ENCODE results near the gene BCL11A.

Gene BCL11A

DNA sequence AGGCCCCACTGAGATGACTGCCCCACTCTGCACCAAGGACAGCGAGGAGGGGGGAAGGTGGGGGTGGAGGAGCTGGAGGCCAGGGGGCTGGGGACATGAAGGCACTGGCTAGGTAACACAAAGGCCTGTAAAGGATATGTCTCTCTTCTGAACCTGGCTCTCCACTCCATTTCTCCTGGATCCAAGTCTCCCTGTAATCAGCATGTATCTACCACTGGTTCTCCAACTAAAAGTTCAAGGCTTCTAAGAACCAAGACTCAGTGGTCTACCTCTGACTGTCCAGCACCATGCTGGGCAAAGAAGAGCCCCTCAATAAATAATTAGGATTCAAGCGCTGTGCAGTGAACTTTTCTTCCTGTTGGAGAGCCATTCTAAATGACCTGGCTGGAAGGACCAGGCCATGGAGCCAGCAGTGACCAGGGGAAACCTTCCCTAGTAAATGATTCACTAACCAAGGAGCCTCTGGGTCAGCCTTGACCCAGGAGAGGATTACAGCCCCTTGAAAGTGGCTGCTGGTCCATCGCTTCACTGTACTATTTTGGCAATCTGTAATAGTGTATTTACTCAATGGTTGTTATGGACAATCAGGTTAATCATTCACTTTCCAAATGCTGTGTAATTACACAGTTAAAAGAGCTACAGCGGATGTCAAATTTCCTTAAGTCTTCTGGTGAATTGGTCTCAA is 73.2 kb downstream of the BCL11A start:
- no peak for DNase-seq

DNA sequence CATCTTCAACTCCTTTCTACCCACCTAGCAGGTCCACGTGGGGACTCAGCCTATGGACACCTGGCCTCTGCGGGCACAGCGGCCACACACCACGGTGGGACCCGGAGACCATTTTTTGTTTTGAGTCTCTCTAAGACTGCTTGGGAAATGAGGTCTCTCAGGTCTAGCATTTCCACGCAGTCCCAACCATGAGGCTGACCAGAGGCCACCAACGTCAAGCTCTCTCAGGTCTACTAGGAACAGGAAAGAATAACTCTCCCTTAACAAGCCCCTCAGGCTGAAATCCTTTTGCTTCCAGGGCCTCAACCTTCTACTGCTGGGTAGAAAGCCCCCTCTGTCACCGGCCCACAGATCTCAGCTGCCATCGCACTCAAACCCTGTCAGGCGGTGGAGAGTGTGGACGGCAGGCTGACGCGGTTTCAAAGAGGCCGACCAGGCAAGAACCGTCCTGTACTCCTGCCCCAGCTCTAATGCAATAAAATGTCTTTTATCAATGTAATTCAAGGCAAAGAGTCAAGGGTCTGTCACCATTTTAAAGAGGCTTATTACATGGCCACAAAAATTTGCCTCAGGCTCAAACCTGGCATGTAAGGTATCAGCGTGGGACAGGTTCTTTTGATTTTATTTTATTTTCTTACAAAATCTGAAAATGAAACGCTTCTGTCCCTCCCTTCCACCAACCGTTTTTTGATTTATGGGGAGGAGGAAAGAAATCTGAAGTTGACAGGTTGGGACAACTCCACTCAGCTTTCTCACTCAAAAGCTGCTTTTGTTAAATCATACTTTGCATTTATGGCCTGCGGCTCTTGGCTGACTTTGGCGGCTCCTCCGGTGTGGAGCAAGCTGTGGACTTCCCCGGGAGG is 74.0 kb downstream of the BCL11A start:
- DNase-seq, result no peak

DNA sequence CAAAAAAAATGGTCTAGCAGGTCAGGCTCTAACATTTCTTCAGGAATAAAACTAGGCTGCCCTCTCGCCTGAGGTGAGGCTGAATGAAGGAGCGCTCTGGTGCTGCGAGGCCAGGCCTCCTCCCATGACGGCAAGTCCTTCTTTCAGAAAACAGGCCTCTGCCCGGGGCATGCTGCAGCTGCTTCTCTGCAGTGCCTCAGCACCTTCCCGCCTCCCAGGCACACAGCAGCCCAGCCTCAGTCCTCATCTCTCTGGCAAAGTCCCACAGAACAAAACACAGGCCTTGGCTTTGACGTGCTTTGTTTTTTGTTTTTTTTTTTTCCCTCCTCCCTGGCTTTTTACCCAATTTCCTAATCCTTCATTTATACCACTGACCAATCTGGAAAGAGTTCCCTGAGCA is 74.8 kb downstream of the BCL11A start:
- no peak for DNase-seq

DNA sequence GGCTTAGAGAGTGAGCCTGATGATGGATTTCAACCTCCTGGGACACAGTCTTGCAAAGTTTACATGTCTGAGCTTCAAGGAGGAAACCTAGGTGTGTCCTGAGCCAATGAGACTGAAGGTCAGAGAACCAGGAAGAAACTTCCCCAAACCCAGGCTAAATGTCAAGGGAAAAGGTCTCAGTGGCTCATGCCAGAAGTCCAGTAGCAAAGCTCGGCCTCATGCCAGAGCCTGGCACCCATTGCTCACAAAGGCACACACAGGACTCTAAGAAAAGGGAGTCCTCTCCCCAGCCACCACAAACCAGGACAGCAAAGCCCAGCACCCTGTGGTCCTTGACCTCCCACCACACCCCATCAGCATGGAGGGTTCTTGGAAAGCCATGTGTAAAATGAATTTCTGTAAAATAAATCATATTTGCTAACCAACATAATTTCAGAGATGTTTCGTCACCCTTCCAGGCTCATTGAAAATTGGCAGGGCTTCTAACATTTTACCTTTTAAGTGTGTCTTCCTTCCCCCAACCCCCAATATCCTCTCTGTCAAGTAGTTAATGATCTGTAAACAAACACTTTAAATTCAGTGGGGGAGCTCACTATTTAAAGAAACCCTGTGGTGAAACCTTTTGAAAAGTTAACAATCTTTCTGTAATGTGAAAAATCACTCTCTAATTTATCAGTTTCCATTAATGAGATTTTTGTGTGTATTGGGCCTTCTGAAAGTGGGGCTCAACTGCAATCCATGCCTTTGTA is 77.1 kb downstream of the BCL11A start:
- no peak for DNase-seq

DNA sequence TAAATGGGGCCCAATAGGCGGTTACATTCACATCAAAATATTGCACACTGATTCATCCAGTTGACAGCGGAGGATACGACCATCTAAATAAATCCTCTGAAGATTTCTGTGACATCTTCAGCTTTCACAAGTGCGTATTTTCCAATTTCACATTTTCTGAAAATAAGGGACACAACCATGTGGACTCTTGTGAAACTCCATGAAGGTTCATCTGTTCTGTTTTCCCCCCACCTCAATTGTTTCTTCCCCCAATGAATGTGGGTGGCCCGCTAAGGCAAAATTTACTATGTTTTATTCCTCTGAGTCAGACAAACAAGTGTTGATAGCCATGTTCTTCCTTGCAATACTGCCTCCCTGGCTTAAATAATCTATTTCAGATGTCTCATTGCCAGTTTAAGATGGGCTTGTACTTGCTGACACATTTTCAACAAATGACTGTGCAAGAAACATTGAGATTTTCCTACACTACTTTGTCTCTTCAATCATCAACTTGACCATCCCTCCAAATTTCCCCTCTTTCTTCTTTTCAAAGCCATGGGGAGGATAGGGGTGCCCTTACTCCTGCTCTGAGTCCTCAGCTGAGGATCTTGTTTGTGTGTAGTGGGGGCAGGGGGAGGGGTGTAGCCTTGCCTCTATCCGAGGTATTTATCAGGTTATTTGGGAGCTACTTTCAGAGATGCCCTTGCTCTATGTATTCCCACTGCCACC is 78.2 kb downstream of the BCL11A start:
- DNase-seq, result no peak

DNA sequence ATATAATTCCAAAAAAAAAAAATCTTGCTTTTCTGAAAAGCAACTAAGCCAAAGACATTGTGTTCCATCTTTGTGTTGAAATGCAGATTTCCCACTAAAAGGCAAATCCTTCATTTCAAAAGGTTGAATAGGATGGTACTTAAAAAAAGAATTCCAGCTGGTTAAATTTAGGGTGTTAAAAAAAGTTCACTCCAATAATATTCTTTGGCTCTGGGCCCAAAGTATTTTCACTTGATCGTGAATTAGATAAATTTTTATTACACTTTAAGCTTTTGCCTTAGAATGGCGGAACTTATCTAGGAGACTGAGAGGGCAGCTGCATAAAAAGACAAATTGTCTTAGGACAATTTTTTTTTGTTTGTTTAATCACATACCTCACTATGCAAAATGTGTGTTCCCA is 79.2 kb downstream of the BCL11A start:
- DNase-seq, result no peak

DNA sequence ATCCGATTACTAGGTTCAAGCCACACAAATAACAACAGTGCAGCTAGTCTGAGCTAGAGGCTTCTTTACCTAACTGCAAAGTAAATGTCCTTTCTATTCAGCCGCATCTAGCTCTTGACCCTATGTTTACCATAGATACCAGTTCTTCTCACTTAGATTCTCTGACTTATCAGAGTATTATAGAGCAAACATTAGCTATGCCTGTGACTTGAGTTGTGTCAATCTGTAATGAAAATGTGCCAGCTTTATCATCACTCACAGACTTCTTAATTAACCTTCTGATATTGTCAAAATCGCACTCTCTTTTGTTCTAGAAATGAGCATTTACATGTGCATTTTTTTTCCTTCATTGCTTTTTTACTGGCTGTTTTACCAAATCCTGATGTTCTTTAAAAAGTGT is 79.9 kb downstream of the BCL11A start:
- no peak for DNase-seq

DNA sequence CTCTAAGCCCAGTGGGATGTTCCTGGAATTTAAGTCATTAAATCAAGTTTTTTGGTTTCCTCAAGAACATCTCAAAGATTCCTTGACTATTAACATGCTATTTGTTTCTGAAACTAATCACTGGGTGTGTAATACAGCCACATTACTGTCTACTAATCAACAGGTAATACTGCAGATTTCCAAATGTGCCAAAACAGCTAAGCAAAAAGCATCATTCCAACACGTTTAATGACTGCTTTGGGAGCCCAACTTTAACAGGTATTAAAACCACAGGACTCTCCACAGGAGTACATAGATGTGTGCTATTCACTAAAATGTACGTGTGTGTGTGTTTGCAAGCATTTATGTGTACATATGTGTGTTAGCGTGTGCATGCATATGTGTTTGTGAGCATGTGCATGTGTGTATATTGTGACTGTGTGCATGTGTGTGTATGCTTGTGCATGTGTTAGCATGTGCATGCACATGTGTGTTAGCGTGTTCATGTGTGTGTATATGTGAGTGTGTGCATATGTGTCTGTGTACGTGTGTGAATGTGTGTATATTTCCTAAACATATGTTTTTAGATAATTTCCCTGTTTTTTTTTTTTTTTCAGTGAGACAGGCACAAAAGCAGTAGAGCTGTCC is 80.7 kb downstream of the BCL11A start:
- DNase-seq, result no peak

DNA sequence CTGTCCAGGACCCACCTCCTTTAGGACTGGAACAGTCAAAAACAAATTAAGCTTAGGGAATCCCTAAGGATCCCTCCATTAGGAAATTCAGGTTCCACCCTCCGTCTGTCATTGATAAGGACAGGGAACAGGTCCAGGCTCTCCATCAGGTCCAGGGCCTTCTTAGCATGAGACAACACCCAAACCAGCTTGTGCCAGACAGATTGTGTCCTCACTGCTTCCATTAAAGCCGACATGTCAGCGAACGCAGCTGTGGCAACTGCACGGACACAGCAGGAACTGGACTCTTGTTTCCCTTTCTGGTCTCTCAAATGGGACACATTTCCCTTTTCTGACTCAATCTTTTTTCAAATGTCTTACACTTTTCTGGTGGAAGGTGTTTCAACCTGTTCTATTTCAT is 81.4 kb downstream of the BCL11A start:
- DNase-seq, result no peak

DNA sequence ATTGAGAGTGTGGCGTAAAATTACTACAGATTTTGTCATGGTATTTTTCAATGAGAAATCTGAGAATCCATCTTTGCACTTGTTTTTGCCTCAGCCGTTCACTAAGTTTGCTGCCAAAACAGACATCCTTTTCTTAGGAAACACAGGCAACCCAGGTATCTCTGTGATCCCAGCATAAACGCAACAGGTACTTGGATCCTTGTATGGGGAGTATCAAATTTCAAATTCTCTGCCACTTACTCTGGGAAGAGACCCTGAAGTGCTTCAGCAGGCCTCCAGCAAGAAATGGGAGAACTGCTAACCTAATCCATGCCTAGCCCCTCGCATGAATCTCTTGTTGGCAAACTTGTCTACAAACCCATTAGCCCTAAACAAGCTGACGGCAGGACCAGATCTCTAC is 83.1 kb downstream of the BCL11A start:
- no peak for DNase-seq

DNA sequence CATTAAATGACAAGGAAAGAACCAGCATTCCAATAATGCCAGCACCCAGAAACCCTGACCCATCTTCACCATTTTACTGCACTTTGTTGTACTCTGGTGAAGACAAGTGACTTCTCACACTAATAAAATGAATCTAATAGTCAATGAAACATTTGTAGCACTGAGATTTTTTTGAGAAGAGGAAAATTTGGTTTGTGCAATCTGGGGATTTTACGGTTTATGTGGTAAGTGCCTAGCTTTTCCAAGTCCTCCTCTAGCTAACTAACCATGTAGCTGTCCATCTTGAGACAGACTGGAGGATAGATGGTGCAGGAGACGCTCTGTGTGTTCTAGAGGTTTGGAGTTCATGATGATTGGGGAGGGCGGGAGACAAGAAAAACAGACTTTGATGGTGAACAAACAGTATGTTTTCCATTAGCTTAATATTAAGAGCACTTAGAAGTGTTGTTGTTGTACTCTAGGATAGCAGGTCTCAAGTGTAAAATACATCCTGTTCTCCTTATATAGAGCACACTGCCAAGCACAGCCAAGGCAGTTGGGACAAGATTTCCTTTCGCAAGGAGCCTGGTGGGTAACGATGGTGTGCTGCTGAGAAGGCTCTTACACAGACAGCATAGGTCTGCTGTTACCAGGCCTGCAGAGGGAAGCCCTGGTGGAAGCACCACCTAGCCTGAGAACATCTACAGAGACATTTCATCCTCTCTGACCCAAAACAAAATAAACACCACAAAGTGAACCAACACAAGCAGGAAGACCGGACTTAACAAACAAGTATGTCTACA is 83.7 kb downstream of the BCL11A start:
- DNase-seq, result no peak

DNA sequence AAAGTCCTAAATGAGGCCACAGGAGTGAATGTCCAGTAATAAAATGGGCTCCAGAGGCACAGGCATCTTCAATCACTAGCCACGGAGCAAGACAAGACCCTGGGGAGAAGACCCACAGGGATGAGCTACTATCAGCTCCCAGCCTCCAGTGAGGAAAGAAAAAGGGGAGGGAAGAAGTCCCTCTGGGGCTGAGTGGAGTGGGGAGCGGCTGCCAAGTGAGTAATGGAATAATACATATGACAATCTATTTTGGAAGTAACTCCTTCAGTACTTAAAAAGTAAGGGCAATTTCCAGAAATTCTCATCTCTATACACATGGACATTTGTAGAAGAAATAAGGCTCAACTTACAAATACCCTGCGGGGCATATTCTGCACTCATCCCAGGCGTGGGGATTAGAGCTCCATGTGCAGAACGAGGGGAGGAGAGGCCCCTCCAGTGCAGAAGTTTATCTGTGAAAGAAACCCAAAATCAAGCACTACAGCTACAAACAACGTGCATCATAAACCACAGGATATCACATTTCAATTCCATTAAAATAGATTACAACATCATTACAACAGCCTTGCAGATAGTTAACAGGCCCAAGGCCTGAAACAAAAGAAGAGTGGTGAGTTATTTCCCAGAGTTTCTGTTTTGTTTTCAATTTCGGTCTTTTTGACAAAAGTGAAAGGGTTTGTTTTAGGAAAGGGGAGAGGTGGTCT is 84.9 kb downstream of the BCL11A start:
- no peak for DNase-seq

DNA sequence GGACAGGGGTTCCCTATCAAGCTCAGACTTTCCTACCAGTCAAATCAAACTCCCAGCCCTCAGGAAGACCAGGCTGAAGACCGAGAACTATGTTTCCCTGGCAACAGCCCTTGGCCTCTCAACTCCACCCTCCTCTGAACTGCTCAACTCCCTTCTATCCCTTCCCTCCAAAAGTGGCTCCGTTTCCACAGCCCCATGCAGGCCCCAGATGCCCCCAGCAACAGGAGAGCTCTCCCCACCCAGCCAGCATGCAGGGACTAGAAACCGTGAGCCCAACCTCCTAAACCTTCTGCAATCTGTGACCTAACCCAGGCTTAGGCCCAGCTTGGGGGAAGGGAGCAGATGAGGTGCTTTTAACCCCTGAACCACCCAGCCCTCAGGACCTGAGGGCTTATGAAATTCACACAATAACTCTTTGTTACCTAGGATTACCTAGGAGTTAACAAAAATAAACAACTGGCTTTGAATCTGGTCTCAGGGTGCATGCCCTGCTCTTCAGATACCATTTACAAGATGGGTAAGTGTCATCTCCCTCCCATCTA is 87.2 kb downstream of the BCL11A start:
- no peak for DNase-seq

DNA sequence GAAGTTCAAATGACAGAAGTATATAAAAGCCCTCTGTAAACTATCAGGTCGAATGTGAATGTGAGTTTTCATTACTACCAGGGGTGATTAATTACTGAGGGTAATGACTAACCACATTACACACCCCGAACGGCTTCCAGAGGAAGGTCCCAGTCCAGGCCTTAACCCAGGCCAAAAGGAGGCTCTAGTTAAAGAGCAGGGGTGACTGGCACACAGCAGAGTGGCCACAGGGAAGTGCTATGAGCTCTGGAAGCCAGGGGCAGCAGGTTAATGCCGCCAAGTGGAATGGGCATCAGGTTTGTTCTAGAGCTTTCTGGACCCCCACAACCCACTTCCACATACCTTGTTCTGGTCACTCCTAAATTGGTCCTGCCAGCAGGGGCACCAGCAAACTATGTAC is 87.7 kb downstream of the BCL11A start:
- no peak for DNase-seq

DNA sequence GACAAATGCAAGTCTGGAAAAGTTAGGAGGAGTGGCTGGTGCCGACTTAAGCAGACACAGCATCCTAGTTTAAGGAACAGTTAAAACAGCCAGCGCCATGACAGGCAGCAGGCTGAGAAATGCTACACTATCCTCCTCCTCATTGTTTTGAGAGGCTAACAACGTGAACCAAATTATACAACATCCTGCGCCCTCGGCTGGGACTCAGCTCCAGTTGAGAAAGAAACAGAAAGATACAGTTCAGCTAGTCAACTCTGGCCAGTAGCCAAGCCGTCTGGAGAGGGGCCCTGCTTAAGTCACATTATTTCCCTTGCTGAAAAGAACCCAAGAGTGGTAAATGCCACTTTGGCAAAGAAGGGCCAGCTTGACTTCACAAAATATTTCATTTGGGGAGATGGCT is 90.2 kb downstream of the BCL11A start:
- no peak for DNase-seq

DNA sequence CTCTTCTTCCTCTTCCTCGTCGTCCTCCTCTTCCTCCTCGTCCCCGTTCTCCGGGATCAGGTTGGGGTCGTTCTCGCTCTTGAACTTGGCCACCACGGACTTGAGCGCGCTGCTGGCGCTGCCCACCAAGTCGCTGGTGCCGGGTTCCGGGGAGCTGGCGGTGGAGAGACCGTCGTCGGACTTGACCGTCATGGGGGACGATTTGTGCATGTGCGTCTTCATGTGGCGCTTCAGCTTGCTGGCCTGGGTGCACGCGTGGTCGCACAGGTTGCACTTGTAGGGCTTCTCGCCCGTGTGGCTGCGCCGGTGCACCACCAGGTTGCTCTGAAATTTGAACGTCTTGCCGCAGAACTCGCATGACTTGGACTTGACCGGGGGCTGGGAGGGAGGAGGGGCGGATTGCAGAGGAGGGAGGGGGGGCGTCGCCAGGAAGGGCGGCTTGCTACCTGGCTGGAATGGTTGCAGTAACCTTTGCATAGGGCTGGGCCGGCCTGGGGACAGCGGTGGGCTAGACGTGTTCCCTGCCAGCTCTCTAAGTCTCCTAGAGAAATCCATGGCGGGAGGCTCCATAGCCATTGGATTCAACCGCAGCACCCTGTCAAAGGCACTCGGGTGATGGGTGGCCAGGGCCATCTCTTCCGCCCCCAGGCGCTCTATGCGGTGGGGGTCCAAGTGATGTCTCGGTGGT is 91.9 kb downstream of the BCL11A start:
- DNase-seq, result no peak

DNA sequence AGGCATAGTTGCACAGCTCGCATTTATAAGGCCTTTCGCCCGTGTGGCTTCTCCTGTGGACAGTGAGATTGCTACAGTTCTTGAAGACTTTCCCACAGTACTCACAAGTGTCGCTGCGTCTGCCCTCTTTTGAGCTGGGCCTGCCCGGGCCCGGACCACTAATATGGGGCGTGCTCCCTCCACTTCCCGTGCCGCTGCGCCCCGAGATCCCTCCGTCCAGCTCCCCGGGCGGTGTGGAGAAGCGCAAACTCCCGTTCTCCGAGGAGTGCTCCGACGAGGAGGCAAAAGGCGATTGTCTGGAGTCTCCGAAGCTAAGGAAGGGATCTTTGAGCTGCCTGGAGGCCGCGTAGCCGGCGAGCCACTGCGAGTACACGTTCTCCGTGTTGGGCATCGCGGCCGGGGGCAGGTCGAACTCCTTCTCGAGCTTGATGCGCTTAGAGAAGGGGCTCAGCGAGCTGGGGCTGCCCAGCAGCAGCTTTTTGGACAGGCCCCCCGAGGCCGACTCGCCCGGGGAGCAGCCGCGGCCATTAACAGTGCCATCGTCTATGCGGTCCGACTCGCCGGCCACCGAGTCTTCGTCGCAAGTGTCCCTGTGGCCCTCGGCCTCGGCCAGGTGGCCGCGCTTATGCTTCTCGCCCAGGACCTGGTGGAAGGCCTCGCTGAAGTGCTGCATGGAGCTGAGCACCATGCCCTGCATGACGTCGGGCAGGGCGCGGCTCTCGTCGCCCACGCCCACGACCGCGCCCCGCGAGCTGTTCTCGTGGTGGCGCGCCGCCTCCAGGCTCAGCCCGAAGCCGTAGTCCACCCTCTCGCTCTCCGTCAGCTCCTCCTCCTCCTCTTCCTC is 92.7 kb downstream of the BCL11A start:
- no peak for DNase-seq

DNA sequence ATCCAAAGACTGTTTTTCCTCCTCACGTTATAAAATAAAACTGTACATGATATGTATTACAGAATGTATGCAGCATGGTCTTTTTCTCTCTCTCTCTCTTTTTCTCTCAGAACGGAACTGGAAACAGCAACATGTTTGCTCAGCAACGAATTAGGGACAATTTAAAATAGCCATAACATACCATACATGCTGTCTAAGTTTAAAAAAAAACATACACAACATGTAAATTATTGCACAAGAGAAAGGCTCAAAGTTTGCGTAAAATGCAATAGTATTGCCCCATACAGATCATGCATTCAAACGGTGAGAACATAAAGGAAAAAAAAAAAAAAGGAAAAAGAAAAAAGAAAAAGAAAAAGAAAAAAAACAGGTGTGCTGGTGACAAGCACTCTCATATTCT is 93.6 kb downstream of the BCL11A start:
- DNase-seq, result no peak

DNA sequence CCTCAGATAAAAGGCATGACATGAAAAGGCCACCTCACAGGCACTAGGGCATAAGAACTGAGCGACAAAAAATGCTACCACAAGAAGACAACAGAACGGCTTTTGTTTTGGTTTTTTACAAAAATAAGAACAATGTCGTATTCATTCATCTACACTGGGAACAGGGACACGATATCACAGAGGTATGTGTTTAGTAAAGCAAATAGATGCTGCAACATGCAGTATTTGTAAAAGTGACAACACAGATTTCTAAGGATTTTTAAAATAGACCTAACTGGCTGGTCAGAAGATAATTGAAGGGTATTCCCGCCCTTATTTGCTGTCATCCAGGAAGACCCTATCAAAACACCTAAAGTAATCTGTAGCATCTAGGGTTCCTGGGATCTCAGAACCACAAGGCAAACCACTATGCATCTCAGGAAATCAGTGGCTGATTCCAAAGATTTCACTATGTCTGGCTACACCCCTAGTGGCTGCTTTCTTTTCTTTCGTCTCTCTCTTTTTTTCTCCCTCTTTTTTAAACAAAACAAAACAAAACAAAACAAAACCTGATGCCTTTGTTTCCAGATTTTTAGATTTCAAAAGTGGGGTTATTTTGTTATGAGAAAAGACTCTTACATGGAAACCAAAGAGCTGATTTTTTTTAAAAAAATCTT is 97.2 kb downstream of the BCL11A start:
- DNase-seq, result no peak

Data from activated CD4-positive, alpha-beta T cell treated with anti-CD3 and anti-CD28 coated beads, Interleukin-2, amount 50 U/mL, for 16 hours (primary cell).